ENCODE results near the gene VAX1.
"Not testable (repeated sequence)": the region's sequence is repeated elsewhere in the genome, so short reads cannot be mapped to it uniquely, and the experiment has no call there.

VAX1 gene

GRCh38 chr10:117135480-117136140 lies 2.5 kb downstream of the VAX1 start:
- no peak for DNase-seq

- DNase-seq, result no peak
Observed at GRCh38 chr10:117135026-117135372, 3.1 kb downstream of the VAX1 start.

GRCh38 chr10:117134306-117135025 lies 3.6 kb downstream of the VAX1 start:
- DNase-seq, result peak; percentile 76

- no peak for DNase-seq
Observed at GRCh38 chr10:117134056-117134305, 4.1 kb downstream of the VAX1 start.

GRCh38 chr10:117133273-117134055 lies 4.6 kb downstream of the VAX1 start:
- DNase-seq, result peak; percentile 68

GRCh38 chr10:117132751-117133231 lies 5.3 kb downstream of the VAX1 start:
- DNase-seq, result peak; percentile 78

GRCh38 chr10:117131376-117132327 lies 6.4 kb downstream of the VAX1 start:
- DNase-seq, result peak; percentile 57

GRCh38 chr10:117130862-117131375 lies 7.2 kb downstream of the VAX1 start:
- DNase-seq, result no peak

GRCh38 chr10:117130346-117130745 lies 7.7 kb downstream of the VAX1 start:
- DNase-seq, result no peak

- DNase-seq, result not testable (repeated sequence)
Observed at GRCh38 chr10:117126645-117127044, 11.4 kb downstream of the VAX1 start.

GRCh38 chr10:117126034-117126433 lies 12.0 kb downstream of the VAX1 start:
- DNase-seq, result no peak

GRCh38 chr10:117112220-117112619 lies 25.9 kb downstream of the VAX1 start:
- no peak for DNase-seq

GRCh38 chr10:117107238-117107637 lies 30.8 kb downstream of the VAX1 start:
- no peak for DNase-seq

GRCh38 chr10:117096599-117097201 lies 41.4 kb downstream of the VAX1 start:
- DNase-seq, result no peak

GRCh38 chr10:117094856-117095255 lies 43.2 kb downstream of the VAX1 start:
- no peak for DNase-seq

- DNase-seq, result no peak
Observed at GRCh38 chr10:117092386-117092785, 45.7 kb downstream of the VAX1 start.

- no peak for DNase-seq
Observed at GRCh38 chr10:117090834-117091233, 47.2 kb downstream of the VAX1 start.

- DNase-seq, result no peak
Observed at GRCh38 chr10:117087521-117087920, 50.5 kb downstream of the VAX1 start.

GRCh38 chr10:117086546-117086945 lies 51.5 kb downstream of the VAX1 start:
- DNase-seq, result no peak

- DNase-seq, result not testable (repeated sequence)
Observed at GRCh38 chr10:117084421-117085246, 53.4 kb downstream of the VAX1 start.
